ENCODE measurements around the gene CDC20. TPM values are rescaled to one million over a fixed set of nuclear protein-coding genes. Genes with fewer than 3 reads are reported as not detected.

The CDC20 gene
- polyA plus RNA-seq, 4 donors = 3.8 to 62.2 (median 14.0) TPM

DNA sequence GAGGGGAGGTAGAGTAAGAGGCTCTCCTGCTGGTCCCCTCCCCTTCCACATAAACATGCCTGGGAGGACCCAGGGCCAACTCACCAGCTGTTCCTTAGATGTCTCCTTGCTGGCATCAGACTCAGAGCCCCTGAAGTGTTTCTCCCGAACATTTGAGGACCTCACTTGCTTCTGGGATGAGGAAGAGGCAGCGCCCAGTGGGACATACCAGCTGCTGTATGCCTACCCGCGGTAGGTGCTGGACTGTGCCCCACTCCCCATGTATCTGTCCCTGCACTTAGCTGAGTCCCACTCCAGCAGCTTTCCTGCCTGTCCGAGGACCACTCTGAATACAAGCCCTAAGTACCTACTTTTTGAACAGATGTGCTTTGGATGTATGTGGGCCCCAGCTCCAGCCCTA lies 20.8 kb upstream of the CDC20 start:
- Histone ChIP-seq H3K4me3 (ENCODE audit: low read depth in 1 of 3, low read length in 3 of 3) (no peak overlapping the region), H3K36me3 (ENCODE audit: control insufficient read depth in 3 of 3, insufficient read depth in 2 of 3, low read depth in 1 of 3, low read length in 3 of 3) (no peaks in the 10 kb centered on the region), H3K27ac (ENCODE audit: low read depth in 1 of 3, low read length in 2 of 3) (no peak overlapping the region), H3K4me1 (ENCODE audit: control insufficient read depth in 3 of 3, insufficient read depth in 2 of 3, low read depth in 1 of 3, low read length in 2 of 3) (peaks cover 0 to 9% (median 0%) of the 10 kb centered on the region in 3 donors), H3K27me3 (ENCODE audit: control insufficient read depth in 3 of 3, insufficient read depth in 3 of 3, low read length in 3 of 3) (no peaks in the 10 kb centered on the region), H3K9me3 (ENCODE audit: control insufficient read depth in 2 of 2, insufficient read depth in 1 of 2, low read depth in 1 of 2, low read length in 1 of 2) (no peaks in the 10 kb centered on the region)
- 78 to 89% (median 87%) methylated on average over 5 of the region's 5 CpGs for WGBS, 3 donors
- FAIRE-seq = no peak
- no peak for DNase-seq

DNA sequence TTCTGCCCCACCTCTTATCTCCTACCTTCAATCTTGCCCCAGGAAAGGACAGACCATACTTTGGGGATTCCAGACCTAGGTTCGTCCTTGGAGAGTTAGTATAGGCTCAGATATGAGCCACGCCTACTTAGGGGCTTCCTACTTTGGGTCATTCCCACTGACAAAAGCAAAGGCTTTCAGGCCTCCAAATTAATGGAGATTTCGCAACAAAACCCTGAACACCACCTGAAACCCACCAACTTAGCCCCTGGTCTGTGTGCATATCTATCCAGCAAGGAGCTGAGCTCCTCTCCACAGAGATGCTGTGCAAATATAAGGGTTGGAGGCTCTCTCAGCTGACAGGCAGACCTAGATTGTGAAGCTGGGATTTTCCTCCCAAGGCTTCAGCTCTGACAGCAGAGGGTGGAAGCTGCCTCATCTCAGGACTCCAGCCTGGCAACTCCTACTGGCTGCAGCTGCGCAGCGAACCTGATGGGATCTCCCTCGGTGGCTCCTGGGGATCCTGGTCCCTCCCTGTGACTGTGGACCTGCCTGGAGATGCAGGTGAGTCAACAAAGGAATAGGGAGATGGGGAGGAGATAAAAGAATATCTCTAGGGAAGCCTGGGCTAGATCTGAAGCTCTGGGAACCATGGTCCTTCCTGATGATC lies 19.1 kb upstream of the CDC20 start:
- H3K27me3 ChIP-seq (ENCODE audit: control insufficient read depth in 3 of 3, insufficient read depth in 3 of 3, low read length in 3 of 3) = no peaks in the 10 kb centered on the region
- no peaks in the 10 kb centered on the region for H3K9me3 ChIP-seq (ENCODE audit: control insufficient read depth in 2 of 2, insufficient read depth in 1 of 2, low read depth in 1 of 2, low read length in 1 of 2)
- 86 to 89% (median 88%) methylated on average over 6 of the region's 6 CpGs for WGBS, 3 donors
- H3K27ac ChIP-seq (ENCODE audit: low read depth in 1 of 3, low read length in 2 of 3) = no peak overlapping the region
- peaks cover 0 to 17% (median 3%) of the 10 kb centered on the region in 3 donors for H3K4me1 ChIP-seq (ENCODE audit: control insufficient read depth in 3 of 3, insufficient read depth in 2 of 3, low read depth in 1 of 3, low read length in 2 of 3)
- DNase-seq (no peak), FAIRE-seq (no peak)
- H3K36me3 ChIP-seq (ENCODE audit: control insufficient read depth in 3 of 3, insufficient read depth in 2 of 3, low read depth in 1 of 3, low read length in 3 of 3) = no peaks in the 10 kb centered on the region
- no peak overlapping the region for H3K4me3 ChIP-seq (ENCODE audit: low read depth in 1 of 3, low read length in 3 of 3)

DNA sequence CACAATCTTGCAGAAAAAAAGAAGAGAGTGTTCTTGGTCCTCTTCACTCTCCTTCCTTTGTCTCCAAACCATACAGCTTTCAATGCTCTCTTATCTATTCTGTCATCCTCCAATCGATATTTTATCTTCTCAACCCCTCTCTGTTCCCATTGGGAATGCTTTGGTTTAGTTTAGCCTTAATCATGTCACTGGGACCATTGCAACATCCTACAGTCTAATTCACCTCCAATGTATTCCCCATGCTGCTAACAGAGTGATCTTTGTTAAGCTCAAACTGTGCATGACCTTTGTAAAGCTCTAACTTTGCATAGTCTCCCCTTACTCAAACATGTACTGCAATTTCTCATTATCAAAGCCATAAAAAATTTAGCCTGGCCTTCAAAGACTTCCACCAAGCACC lies 18.2 kb upstream of the CDC20 start:
- Histone ChIP-seq H3K9me3 (ENCODE audit: control insufficient read depth in 2 of 2, insufficient read depth in 1 of 2, low read depth in 1 of 2, low read length in 1 of 2) (no peaks in the 10 kb centered on the region), H3K4me3 (ENCODE audit: low read depth in 1 of 3, low read length in 3 of 3) (no peak overlapping the region), H3K4me1 (ENCODE audit: control insufficient read depth in 3 of 3, insufficient read depth in 2 of 3, low read depth in 1 of 3, low read length in 2 of 3) (peaks cover 0 to 26% (median 3%) of the 10 kb centered on the region in 3 donors), H3K36me3 (ENCODE audit: control insufficient read depth in 3 of 3, insufficient read depth in 2 of 3, low read depth in 1 of 3, low read length in 3 of 3) (no peaks in the 10 kb centered on the region), H3K27me3 (ENCODE audit: control insufficient read depth in 3 of 3, insufficient read depth in 3 of 3, low read length in 3 of 3) (no peaks in the 10 kb centered on the region), H3K27ac (ENCODE audit: low read depth in 1 of 3, low read length in 2 of 3) (no peak overlapping the region)
- 4 to 58% (median 27%) methylated on average over 1 of the region's 1 CpG for WGBS, 3 donors
- no peak for FAIRE-seq
- no peak for DNase-seq

DNA sequence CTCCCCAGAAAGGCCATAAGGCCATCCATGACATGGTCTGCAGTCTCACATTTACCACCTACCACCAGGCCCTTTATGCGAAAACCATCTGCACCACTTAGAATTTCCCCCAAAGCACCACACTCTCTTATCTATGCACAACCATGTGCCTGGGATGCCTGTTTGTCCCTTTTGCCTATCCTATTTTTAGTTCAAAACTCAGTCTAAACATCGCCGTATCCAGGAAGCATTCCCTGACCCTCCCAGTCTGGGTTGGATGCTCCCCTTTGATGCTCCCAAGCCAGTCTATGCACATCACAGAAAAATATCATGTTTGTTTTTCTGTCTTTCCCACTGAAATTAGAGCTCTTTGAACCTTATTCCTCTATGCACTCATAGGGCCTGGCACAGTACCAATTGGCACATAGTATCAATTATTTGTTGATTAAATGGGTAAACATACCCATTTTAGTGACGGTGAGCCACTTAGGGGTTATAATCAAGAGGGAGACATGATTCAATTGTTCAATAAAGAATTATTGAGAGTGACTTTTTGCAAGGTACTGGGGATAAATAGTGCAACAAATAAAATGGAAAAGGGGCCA lies 14.4 kb upstream of the CDC20 start:
- WGBS, 3 donors = 40 to 53% (median 44%) methylated on average over 4 of the region's 4 CpGs
- Histone ChIP-seq H3K4me3 (ENCODE audit: low read depth in 1 of 3, low read length in 3 of 3) (no peak overlapping the region), H3K9me3 (ENCODE audit: control insufficient read depth in 2 of 2, insufficient read depth in 1 of 2, low read depth in 1 of 2, low read length in 1 of 2) (no peaks in the 10 kb centered on the region), H3K27ac (ENCODE audit: low read depth in 1 of 3, low read length in 2 of 3) (peak overlapping the region in 1 of 3 donors; percentile 64), H3K27me3 (ENCODE audit: control insufficient read depth in 3 of 3, insufficient read depth in 3 of 3, low read length in 3 of 3) (no peaks in the 10 kb centered on the region), H3K36me3 (ENCODE audit: control insufficient read depth in 3 of 3, insufficient read depth in 2 of 3, low read depth in 1 of 3, low read length in 3 of 3) (no peaks in the 10 kb centered on the region), H3K4me1 (ENCODE audit: control insufficient read depth in 3 of 3, insufficient read depth in 2 of 3, low read depth in 1 of 3, low read length in 2 of 3) (peaks cover 0 to 34% (median 3%) of the 10 kb centered on the region in 3 donors)
- peak in 1 of 2 donors; percentile 37 for DNase-seq
- FAIRE-seq = no peak

DNA sequence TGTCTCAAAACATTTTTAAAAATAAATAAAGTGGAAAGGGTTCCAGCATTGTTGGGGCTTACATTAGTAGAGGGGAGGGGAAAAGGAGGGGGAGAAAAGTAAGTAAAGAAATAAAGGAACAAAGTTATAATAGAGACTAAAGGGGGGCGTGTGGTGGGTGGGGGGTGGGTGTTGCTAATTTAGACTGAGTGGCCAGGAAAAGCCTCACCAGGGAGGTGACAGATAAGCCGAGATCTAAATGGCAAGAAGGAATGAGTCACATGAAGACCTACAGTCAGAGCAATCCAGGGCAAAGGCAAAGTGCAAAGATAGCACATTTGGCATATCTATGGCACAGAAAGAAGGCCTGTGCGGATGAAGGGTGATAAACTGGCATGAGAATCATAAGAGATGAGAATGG lies 13.7 kb upstream of the CDC20 start:
- 10 to 40% (median 28%) methylated on average over 3 of the region's 3 CpGs for WGBS, 3 donors
- Histone ChIP-seq H3K27ac (ENCODE audit: low read depth in 1 of 3, low read length in 2 of 3) (peak overlapping the region; percentile 53 to 74 (median 64)), H3K36me3 (ENCODE audit: control insufficient read depth in 3 of 3, insufficient read depth in 2 of 3, low read depth in 1 of 3, low read length in 3 of 3) (no peaks in the 10 kb centered on the region), H3K4me3 (ENCODE audit: low read depth in 1 of 3, low read length in 3 of 3) (no peak overlapping the region), H3K9me3 (ENCODE audit: control insufficient read depth in 2 of 2, insufficient read depth in 1 of 2, low read depth in 1 of 2, low read length in 1 of 2) (no peaks in the 10 kb centered on the region), H3K27me3 (ENCODE audit: control insufficient read depth in 3 of 3, insufficient read depth in 3 of 3, low read length in 3 of 3) (no peaks in the 10 kb centered on the region), H3K4me1 (ENCODE audit: control insufficient read depth in 3 of 3, insufficient read depth in 2 of 3, low read depth in 1 of 3, low read length in 2 of 3) (peaks cover 0 to 40% (median 3%) of the 10 kb centered on the region in 3 donors)
- no peak for FAIRE-seq
- DNase-seq = peak; percentile 81 to 95

DNA sequence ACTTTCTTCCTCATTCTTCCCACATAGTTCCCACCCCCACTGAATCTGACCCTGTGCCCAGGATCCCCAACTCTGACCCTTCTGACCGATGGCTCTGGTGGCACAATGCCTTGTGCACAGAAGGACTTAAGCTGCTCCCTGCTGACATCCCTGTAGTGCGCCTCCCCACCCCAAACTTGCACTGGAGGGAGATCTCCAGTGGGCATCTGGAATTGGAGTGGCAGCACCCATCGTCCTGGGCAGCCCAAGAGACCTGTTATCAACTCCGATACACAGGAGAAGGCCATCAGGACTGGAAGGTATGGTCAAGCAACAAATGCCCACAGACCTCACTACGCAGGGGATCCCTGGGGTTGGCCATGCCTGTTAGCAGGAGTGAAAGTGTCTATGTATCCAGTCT lies 12.1 kb upstream of the CDC20 start:
- Histone ChIP-seq H3K36me3 (ENCODE audit: control insufficient read depth in 3 of 3, insufficient read depth in 2 of 3, low read depth in 1 of 3, low read length in 3 of 3) (no peaks in the 10 kb centered on the region), H3K27me3 (ENCODE audit: control insufficient read depth in 3 of 3, insufficient read depth in 3 of 3, low read length in 3 of 3) (no peaks in the 10 kb centered on the region), H3K27ac (ENCODE audit: low read depth in 1 of 3, low read length in 2 of 3) (no peak overlapping the region), H3K9me3 (ENCODE audit: control insufficient read depth in 2 of 2, insufficient read depth in 1 of 2, low read depth in 1 of 2, low read length in 1 of 2) (no peaks in the 10 kb centered on the region), H3K4me3 (ENCODE audit: low read depth in 1 of 3, low read length in 3 of 3) (no peak overlapping the region), H3K4me1 (ENCODE audit: control insufficient read depth in 3 of 3, insufficient read depth in 2 of 3, low read depth in 1 of 3, low read length in 2 of 3) (peaks cover 0 to 31% (median 3%) of the 10 kb centered on the region in 3 donors)
- DNase-seq = no peak
- WGBS, 3 donors = 87 to 95% (median 90%) methylated on average over 5 of the region's 5 CpGs
- no peak for FAIRE-seq

DNA sequence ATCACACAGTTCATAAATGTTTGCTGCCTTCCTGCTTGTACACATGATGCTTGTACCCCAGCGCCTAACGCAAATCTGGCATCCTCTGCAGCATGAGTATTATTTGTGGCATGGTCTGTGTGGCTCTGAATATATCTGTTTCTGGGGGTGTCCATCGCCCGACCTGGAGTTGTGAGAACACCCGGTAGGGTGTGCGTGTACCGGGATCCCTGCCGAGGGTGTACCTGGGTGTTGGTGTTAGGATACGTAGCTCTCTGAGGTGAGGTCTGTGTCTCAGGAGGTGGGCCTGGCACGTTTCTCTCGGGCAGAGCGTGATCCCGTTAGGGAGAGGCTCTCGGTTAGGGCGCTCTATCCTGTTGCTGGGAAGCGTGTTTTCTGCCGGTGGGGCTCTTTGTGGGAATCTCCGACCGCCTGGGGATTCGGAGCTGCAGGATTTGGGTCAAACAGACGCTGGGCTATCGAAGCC lies 10.4 kb upstream of the CDC20 start:
- Histone ChIP-seq H3K4me3 (ENCODE audit: low read depth in 1 of 3, low read length in 3 of 3) (peak overlapping the region in 2 of 3 donors; percentile 54), H3K9me3 (ENCODE audit: control insufficient read depth in 2 of 2, insufficient read depth in 1 of 2, low read depth in 1 of 2, low read length in 1 of 2) (no peaks in the 10 kb centered on the region), H3K27me3 (ENCODE audit: control insufficient read depth in 3 of 3, insufficient read depth in 3 of 3, low read length in 3 of 3) (no peaks in the 10 kb centered on the region), H3K36me3 (ENCODE audit: control insufficient read depth in 3 of 3, insufficient read depth in 2 of 3, low read depth in 1 of 3, low read length in 3 of 3) (no peaks in the 10 kb centered on the region), H3K27ac (ENCODE audit: low read depth in 1 of 3, low read length in 2 of 3) (peak overlapping the region; percentile 96 to 97 (median 97)), H3K4me1 (ENCODE audit: control insufficient read depth in 3 of 3, insufficient read depth in 2 of 3, low read depth in 1 of 3, low read length in 2 of 3) (peaks cover 0 to 31% (median 3%) of the 10 kb centered on the region in 3 donors)
- peak in 1 of 2 donors; percentile 52 for DNase-seq
- no peak for FAIRE-seq
- WGBS, 3 donors = 20 to 36% (median 27%) methylated on average over 22 of the region's 22 CpGs

DNA sequence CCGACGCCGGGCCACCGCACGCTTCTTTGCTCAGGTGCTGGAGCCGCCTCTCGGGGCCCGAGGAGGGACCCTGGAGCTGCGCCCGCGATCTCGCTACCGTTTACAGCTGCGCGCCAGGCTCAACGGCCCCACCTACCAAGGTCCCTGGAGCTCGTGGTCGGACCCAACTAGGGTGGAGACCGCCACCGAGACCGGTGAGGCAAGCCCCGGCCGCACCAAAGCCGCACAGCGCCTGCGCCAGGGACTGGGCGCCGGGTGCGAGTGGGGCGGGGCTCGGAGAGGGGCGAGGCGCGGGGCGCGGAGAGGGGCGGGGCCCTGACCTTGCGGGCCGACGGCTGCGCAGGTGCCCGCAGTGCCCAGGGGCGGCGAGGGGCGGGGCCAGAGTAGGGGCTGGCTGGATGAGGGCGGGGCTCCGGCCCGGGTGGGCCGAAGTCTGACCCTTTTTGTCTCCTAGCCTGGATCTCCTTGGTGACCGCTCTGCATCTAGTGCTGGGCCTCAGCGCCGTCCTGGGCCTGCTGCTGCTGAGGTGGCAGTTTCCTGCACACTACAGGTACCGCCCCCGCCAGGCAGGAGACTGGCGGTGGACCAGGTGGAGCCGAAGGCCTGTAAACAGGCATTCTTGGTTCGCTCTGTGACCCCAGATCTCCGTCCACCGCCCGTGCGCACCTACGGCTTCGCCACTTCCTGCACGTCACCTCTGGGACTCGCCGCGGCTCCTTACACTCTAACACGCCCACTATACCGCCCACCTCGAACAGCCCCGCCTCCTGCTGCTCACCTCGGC lies 9.8 kb upstream of the CDC20 start:
- no peaks in the 10 kb centered on the region for H3K27me3 ChIP-seq (ENCODE audit: control insufficient read depth in 3 of 3, insufficient read depth in 3 of 3, low read length in 3 of 3)
- H3K4me3 ChIP-seq (ENCODE audit: low read depth in 1 of 3, low read length in 3 of 3) = peak overlapping the region; percentile 28 to 58 (median 54)
- DNase-seq = peak; percentile 93 to 96
- peaks cover 0 to 30% (median 3%) of the 10 kb centered on the region in 3 donors for H3K4me1 ChIP-seq (ENCODE audit: control insufficient read depth in 3 of 3, insufficient read depth in 2 of 3, low read depth in 1 of 3, low read length in 2 of 3)
- FAIRE-seq = no peak
- WGBS, 3 donors = 8 to 27% (median 19%) methylated on average over 49 to 72 of the region's 72 CpGs
- H3K9me3 ChIP-seq (ENCODE audit: control insufficient read depth in 2 of 2, insufficient read depth in 1 of 2, low read depth in 1 of 2, low read length in 1 of 2) = no peaks in the 10 kb centered on the region
- peak overlapping the region; percentile 96 to 97 (median 97) for H3K27ac ChIP-seq (ENCODE audit: low read depth in 1 of 3, low read length in 2 of 3)
- no peaks in the 10 kb centered on the region for H3K36me3 ChIP-seq (ENCODE audit: control insufficient read depth in 3 of 3, insufficient read depth in 2 of 3, low read depth in 1 of 3, low read length in 3 of 3)

Data from small intestine (tissue), 7 donors.